GM12878 (cell line): ENCODE results near the gene MTMR4. TPM values are rescaled to one million over a fixed set of nuclear protein-coding genes. Genes with fewer than 3 reads are reported as not detected.

Experiments
- FOS ChIP-seq: IDR thresholded peaks from 3 replicates; pipeline ENCODE4 v1.6.1; 2011; ENCODE audit warnings: borderline replicate concordance; ENCODE audit not compliant: insufficient read length; ENCODE audit errors: extremely low read depth
- NR2C2 ChIP-seq: IDR thresholded peaks from 2 replicates; pipeline ENCODE4 v1.6.1; 2011; ENCODE audit warnings: borderline replicate concordance, low read depth; ENCODE audit not compliant: control insufficient read depth, insufficient read length
- POLR2AphosphoS5 ChIP-seq: IDR thresholded peaks from 2 replicates; pipeline ENCODE4 v1.6.1; 2011; ENCODE audit warnings: mild to moderate bottlenecking, low read length, inconsistent platforms
- SIX5 ChIP-seq: IDR thresholded peaks from 2 replicates; pipeline ENCODE4 v1.6.1; 2011; ENCODE audit warnings: mild to moderate bottlenecking, low read depth, low read length, moderate library complexity; ENCODE audit not compliant: severe bottlenecking
- SUPT20H ChIP-seq: IDR thresholded peaks from 2 replicates; pipeline ENCODE4 v1.6.1; 2011; ENCODE audit warnings: low read depth, mild to moderate bottlenecking, low read length, moderate library complexity, borderline replicate concordance; ENCODE audit not compliant: control insufficient read depth
- TCF12 ChIP-seq: IDR thresholded peaks from 2 replicates; pipeline ENCODE4 v1.6.1; 2011; ENCODE audit warnings: low read depth, mild to moderate bottlenecking, low read length
- ZNF274 ChIP-seq: IDR thresholded peaks from one replicate; pipeline ENCODE4 v1.8.0; 2011; ENCODE audit not compliant: insufficient read length, insufficient read depth
- polyA plus RNA-seq, 11 experiments: library from polyadenylated mRNA; depleted of rRNA in 4 of 11; unstranded in 6 of 11; stranded (reverse) in 5 of 11; fragments of >200 nt; fragmentation: Nextera tagmentation in 4 of 11; fragmentation: Illumina TruSeq in 1 of 11; extraction: Ambion mirVana in 4 of 11; extraction: Trizol in 1 of 11; gene quantifications; 1 replicate in 1 of 11; 2 replicates in 10 of 11; pipeline versions ENCODE4 v1.2.1 to v1.2.3, GENCODE V29; 2011 to 2016; ENCODE audit warnings: inconsistent platforms in 2 of 11, missing spikeins in 2 of 11, low read depth in 1 of 11
- total RNA-seq, 4 experiments: library from RNA; depleted of rRNA in 3 of 4; stranded (reverse); fragments of >200 nt in 3 of 4; fragmentation: Illumina TruSeq in 1 of 4; extraction: Trizol in 1 of 4; gene quantifications; 2 replicates each; pipeline versions ENCODE4 v1.2.1 to v1.2.3, GENCODE V29; 2013 to 2021
- TF ChIP-seq, protein P1 (sequence below): IDR thresholded peaks from 2 replicates; pipeline ENCODE4 v1.6.1; 2012; ENCODE audit warnings: improper control_type of control experiment, low read depth, low read length; ENCODE audit not compliant: insufficient replicate concordance
- TF ChIP-seq, protein P2 (sequence below): IDR thresholded peaks from 2 replicates; pipeline ENCODE4 v1.6.1; 2011; ENCODE audit warnings: borderline replicate concordance, low read depth, mild to moderate bottlenecking, moderate library complexity, low read length; ENCODE audit not compliant: insufficient read depth, poor library complexity, severe bottlenecking
- TF ChIP-seq, protein P3 (sequence below): IDR thresholded peaks from 2 replicates; pipeline ENCODE4 v1.6.1; 2012; ENCODE audit warnings: mild to moderate bottlenecking, low read depth, low read length
- TF ChIP-seq, protein P4 (sequence below): fragments of 450-650 bp; formaldehyde crosslinking; IDR thresholded peaks from 2 replicates; pipeline ENCODE4 v1.4.0; 2020; ENCODE audit warnings: mild to moderate bottlenecking, moderate library complexity
- TF ChIP-seq, protein P5 (sequence below): fragments of 450-650 bp; conservative IDR thresholded peaks from 2 replicates; pipeline ENCODE4 v1.6.1; 2017; ENCODE audit warnings: mild to moderate bottlenecking, moderate library complexity

The MTMR4 gene
- total and polyA plus RNA-seq, 10 of the 15 experiments (the other 5 are each of a cell fraction or from before 2014, with no cell fraction given) = 12.8 to 127 (median 53.2) TPM

DNA sequence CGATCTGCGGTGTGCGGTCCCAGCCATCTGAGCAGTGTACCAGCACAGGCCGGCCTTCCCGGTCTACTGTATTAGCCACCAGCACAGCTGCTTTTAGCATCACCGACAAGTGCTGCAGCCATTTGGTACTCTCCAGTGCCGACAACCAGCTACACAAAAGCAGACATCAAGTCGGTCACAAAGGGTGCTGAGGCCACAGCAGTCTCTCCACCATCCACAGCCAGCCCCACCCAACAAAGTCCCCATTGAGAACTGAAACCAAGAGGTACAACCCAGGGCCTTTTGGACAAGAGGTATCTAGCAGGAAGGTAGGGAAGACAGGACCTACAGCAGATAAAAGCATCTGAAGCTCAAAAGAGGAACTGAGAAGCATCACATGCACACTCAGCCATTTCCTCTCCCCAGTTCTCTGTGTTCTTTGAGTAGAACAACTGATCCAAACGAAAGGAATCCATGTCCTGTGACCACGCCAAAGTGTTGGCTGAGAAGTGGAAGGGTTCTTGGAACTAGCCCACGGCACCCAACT, 9.5 kb downstream of the MTMR4 start (continued):
- no peak for TF ChIP-seq SUPT20H
- no peak for TF ChIP-seq FOS
- TF ChIP-seq, protein P1, sequence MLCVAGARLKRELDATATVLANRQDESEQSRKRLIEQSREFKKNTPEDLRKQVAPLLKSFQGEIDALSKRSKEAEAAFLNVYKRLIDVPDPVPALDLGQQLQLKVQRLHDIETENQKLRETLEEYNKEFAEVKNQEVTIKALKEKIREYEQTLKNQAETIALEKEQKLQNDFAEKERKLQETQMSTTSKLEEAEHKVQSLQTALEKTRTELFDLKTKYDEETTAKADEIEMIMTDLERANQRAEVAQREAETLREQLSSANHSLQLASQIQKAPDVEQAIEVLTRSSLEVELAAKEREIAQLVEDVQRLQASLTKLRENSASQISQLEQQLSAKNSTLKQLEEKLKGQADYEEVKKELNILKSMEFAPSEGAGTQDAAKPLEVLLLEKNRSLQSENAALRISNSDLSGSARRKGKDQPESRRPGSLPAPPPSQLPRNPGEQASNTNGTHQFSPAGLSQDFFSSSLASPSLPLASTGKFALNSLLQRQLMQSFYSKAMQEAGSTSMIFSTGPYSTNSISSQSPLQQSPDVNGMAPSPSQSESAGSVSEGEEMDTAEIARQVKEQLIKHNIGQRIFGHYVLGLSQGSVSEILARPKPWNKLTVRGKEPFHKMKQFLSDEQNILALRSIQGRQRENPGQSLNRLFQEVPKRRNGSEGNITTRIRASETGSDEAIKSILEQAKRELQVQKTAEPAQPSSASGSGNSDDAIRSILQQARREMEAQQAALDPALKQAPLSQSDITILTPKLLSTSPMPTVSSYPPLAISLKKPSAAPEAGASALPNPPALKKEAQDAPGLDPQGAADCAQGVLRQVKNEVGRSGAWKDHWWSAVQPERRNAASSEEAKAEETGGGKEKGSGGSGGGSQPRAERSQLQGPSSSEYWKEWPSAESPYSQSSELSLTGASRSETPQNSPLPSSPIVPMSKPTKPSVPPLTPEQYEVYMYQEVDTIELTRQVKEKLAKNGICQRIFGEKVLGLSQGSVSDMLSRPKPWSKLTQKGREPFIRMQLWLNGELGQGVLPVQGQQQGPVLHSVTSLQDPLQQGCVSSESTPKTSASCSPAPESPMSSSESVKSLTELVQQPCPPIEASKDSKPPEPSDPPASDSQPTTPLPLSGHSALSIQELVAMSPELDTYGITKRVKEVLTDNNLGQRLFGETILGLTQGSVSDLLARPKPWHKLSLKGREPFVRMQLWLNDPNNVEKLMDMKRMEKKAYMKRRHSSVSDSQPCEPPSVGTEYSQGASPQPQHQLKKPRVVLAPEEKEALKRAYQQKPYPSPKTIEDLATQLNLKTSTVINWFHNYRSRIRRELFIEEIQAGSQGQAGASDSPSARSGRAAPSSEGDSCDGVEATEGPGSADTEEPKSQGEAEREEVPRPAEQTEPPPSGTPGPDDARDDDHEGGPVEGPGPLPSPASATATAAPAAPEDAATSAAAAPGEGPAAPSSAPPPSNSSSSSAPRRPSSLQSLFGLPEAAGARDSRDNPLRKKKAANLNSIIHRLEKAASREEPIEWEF = no peak
- TF ChIP-seq, protein P2, sequence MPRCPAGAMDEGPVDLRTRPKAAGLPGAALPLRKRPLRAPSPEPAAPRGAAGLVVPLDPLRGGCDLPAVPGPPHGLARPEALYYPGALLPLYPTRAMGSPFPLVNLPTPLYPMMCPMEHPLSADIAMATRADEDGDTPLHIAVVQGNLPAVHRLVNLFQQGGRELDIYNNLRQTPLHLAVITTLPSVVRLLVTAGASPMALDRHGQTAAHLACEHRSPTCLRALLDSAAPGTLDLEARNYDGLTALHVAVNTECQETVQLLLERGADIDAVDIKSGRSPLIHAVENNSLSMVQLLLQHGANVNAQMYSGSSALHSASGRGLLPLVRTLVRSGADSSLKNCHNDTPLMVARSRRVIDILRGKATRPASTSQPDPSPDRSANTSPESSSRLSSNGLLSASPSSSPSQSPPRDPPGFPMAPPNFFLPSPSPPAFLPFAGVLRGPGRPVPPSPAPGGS = no peak
- TF ChIP-seq NR2C2 = no peak
- TF ChIP-seq TCF12 = no peak
- TF ChIP-seq ZNF274 = no peak
- TF ChIP-seq, protein P3, sequence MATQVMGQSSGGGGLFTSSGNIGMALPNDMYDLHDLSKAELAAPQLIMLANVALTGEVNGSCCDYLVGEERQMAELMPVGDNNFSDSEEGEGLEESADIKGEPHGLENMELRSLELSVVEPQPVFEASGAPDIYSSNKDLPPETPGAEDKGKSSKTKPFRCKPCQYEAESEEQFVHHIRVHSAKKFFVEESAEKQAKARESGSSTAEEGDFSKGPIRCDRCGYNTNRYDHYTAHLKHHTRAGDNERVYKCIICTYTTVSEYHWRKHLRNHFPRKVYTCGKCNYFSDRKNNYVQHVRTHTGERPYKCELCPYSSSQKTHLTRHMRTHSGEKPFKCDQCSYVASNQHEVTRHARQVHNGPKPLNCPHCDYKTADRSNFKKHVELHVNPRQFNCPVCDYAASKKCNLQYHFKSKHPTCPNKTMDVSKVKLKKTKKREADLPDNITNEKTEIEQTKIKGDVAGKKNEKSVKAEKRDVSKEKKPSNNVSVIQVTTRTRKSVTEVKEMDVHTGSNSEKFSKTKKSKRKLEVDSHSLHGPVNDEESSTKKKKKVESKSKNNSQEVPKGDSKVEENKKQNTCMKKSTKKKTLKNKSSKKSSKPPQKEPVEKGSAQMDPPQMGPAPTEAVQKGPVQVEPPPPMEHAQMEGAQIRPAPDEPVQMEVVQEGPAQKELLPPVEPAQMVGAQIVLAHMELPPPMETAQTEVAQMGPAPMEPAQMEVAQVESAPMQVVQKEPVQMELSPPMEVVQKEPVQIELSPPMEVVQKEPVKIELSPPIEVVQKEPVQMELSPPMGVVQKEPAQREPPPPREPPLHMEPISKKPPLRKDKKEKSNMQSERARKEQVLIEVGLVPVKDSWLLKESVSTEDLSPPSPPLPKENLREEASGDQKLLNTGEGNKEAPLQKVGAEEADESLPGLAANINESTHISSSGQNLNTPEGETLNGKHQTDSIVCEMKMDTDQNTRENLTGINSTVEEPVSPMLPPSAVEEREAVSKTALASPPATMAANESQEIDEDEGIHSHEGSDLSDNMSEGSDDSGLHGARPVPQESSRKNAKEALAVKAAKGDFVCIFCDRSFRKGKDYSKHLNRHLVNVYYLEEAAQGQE = no peak
- TF ChIP-seq POLR2AphosphoS5 = no peak
- TF ChIP-seq, protein P4, sequence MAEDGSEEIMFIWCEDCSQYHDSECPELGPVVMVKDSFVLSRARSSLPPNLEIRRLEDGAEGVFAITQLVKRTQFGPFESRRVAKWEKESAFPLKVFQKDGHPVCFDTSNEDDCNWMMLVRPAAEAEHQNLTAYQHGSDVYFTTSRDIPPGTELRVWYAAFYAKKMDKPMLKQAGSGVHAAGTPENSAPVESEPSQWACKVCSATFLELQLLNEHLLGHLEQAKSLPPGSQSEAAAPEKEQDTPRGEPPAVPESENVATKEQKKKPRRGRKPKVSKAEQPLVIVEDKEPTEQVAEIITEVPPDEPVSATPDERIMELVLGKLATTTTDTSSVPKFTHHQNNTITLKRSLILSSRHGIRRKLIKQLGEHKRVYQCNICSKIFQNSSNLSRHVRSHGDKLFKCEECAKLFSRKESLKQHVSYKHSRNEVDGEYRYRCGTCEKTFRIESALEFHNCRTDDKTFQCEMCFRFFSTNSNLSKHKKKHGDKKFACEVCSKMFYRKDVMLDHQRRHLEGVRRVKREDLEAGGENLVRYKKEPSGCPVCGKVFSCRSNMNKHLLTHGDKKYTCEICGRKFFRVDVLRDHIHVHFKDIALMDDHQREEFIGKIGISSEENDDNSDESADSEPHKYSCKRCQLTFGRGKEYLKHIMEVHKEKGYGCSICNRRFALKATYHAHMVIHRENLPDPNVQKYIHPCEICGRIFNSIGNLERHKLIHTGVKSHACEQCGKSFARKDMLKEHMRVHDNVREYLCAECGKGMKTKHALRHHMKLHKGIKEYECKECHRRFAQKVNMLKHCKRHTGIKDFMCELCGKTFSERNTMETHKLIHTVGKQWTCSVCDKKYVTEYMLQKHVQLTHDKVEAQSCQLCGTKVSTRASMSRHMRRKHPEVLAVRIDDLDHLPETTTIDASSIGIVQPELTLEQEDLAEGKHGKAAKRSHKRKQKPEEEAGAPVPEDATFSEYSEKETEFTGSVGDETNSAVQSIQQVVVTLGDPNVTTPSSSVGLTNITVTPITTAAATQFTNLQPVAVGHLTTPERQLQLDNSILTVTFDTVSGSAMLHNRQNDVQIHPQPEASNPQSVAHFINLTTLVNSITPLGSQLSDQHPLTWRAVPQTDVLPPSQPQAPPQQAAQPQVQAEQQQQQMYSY (CRISPR knock-in tag) = no peak
- TF ChIP-seq, protein P5, sequence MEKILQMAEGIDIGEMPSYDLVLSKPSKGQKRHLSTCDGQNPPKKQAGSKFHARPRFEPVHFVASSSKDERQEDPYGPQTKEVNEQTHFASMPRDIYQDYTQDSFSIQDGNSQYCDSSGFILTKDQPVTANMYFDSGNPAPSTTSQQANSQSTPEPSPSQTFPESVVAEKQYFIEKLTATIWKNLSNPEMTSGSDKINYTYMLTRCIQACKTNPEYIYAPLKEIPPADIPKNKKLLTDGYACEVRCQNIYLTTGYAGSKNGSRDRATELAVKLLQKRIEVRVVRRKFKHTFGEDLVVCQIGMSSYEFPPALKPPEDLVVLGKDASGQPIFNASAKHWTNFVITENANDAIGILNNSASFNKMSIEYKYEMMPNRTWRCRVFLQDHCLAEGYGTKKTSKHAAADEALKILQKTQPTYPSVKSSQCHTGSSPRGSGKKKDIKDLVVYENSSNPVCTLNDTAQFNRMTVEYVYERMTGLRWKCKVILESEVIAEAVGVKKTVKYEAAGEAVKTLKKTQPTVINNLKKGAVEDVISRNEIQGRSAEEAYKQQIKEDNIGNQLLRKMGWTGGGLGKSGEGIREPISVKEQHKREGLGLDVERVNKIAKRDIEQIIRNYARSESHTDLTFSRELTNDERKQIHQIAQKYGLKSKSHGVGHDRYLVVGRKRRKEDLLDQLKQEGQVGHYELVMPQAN = no peak
- TF ChIP-seq SIX5 = no peak
